SK-N-SH treated with all-trans-retinoic acid at 6 μM for 48 hours (cell line): ENCODE data around the gene RAPH1.

ENCODE experiments used
- ATAC-seq: fragments of 200-7000 bp; cut with Tn5 transposase; 3 replicates; pipeline ENCODE4 v1.9.1; 2020; ENCODE audit warnings: mild to moderate bottlenecking, moderate library complexity
- BACH2 ChIP-seq: fragments of 250-450 bp; sonication (Bioruptor Pico); IDR thresholded peaks from 2 replicates; pipeline ENCODE4 v1.9.0; 2021; ENCODE audit warnings: mild to moderate bottlenecking, borderline replicate concordance
- CSDC2 ChIP-seq: fragments of 250-450 bp; sonication (Bioruptor Pico); IDR thresholded peaks from 2 replicates; pipeline ENCODE4 v1.5.0; 2020; ENCODE audit warnings: mild to moderate bottlenecking, moderate library complexity
- CSRNP3 ChIP-seq: fragments of 250-450 bp; sonication (Bioruptor Pico); IDR thresholded peaks from 2 replicates; pipeline ENCODE4 v1.5.1; 2021; ENCODE audit warnings: mild to moderate bottlenecking, moderate library complexity
- ESRRG ChIP-seq: fragments of 250-450 bp; sonication (Bioruptor Pico); IDR thresholded peaks from 2 replicates; pipeline ENCODE4 v1.6.1; 2021; ENCODE audit warnings: mild to moderate bottlenecking
- GLIS3 ChIP-seq: fragments of 250-450 bp; sonication (Bioruptor Pico); IDR thresholded peaks from 2 replicates; pipeline ENCODE4 v1.5.0; 2020; ENCODE audit warnings: mild to moderate bottlenecking, moderate library complexity
- ISL1 ChIP-seq: fragments of 250-450 bp; sonication (Bioruptor Pico); IDR thresholded peaks from 2 replicates; pipeline ENCODE4 v2.1.2; 2022; ENCODE audit warnings: mild to moderate bottlenecking, moderate library complexity
- OSR1 ChIP-seq: fragments of 250-450 bp; sonication (Bioruptor Pico); IDR thresholded peaks from 2 replicates; pipeline ENCODE4 v1.8.0; 2022; ENCODE audit warnings: moderate library complexity, mild to moderate bottlenecking, inconsistent platforms
- PATZ1 ChIP-seq: fragments of 250-450 bp; sonication (Bioruptor Pico); IDR thresholded peaks from 2 replicates; pipeline ENCODE4 v1.8.0; 2020; ENCODE audit warnings: mild to moderate bottlenecking, moderate library complexity, borderline replicate concordance
- POU6F1 ChIP-seq: fragments of 250-450 bp; sonication (Bioruptor Pico); IDR thresholded peaks from 2 replicates; pipeline ENCODE4 v1.8.0; 2021; ENCODE audit warnings: low read depth, mild to moderate bottlenecking, moderate library complexity, borderline replicate concordance
- PPARA ChIP-seq: fragments of 250-450 bp; sonication (Bioruptor Pico); IDR thresholded peaks from 2 replicates; pipeline ENCODE4 v1.5.0; 2020; ENCODE audit warnings: mild to moderate bottlenecking, borderline replicate concordance
- RARB ChIP-seq: fragments of 250-450 bp; sonication (Bioruptor Pico); IDR thresholded peaks from 2 replicates; pipeline ENCODE4 v1.8.0; 2021; ENCODE audit warnings: mild to moderate bottlenecking, moderate library complexity
- SNAI2 ChIP-seq: fragments of 250-450 bp; sonication (Bioruptor Pico); IDR thresholded peaks from 2 replicates; pipeline ENCODE4 v1.5.0; 2020; ENCODE audit warnings: mild to moderate bottlenecking, moderate library complexity
- TCF4 ChIP-seq: fragments of 250-450 bp; sonication (Bioruptor Pico); IDR thresholded peaks from 2 replicates; pipeline ENCODE4 v1.8.0; 2021; ENCODE audit warnings: mild to moderate bottlenecking, moderate library complexity, borderline replicate concordance
- TOX ChIP-seq: fragments of 250-450 bp; sonication (Bioruptor Pico); IDR thresholded peaks from 2 replicates; pipeline ENCODE4 v1.8.0; 2021; ENCODE audit warnings: mild to moderate bottlenecking, moderate library complexity, borderline replicate concordance
- TSHZ2 ChIP-seq: fragments of 250-450 bp; sonication (Bioruptor Pico); IDR thresholded peaks from 2 replicates; pipeline ENCODE4 v1.5.0; 2020; ENCODE audit warnings: mild to moderate bottlenecking, moderate library complexity
- ZC3H10 ChIP-seq: fragments of 250-450 bp; sonication (Bioruptor Pico); IDR thresholded peaks from 2 replicates; pipeline ENCODE4 v1.5.1; 2021; ENCODE audit warnings: mild to moderate bottlenecking, moderate library complexity
- ZFP30 ChIP-seq: fragments of 450-650 bp; formaldehyde crosslinking; IDR thresholded peaks from 2 replicates; pipeline ENCODE4 v1.5.0; 2022; ENCODE audit warnings: mild to moderate bottlenecking, moderate library complexity
- ZNF565 ChIP-seq: fragments of 450-650 bp; formaldehyde crosslinking; conservative IDR thresholded peaks from 2 replicates; pipeline ENCODE4 v1.5.0; 2020; ENCODE audit warnings: low read depth, mild to moderate bottlenecking, moderate library complexity
- ZNF70 ChIP-seq: fragments of 450-650 bp; formaldehyde crosslinking; IDR thresholded peaks from 2 replicates; pipeline ENCODE4 v1.5.0; 2020; ENCODE audit warnings: mild to moderate bottlenecking, moderate library complexity
- ZNF8 ChIP-seq: fragments of 450-650 bp; formaldehyde crosslinking; IDR thresholded peaks from 2 replicates; pipeline ENCODE4 v1.5.0; 2020; ENCODE audit warnings: mild to moderate bottlenecking, moderate library complexity

Gene RAPH1

GRCh38 chr2:203444738-203445137 is 90.4 kb downstream of the RAPH1 start:
- TF ChIP-seq BACH2 (CRISPR knock-in tag) (no peak), ISL1 (no peak), TSHZ2 (CRISPR knock-in tag) (no peak), ZNF8 (CRISPR knock-in tag) (no peak), CSDC2 (CRISPR knock-in tag) (no peak)
- ATAC-seq, result no peak

GRCh38 chr2:203442463-203442862 is 92.6 kb downstream of the RAPH1 start:
- ATAC-seq, result no peak

GRCh38 chr2:203441463-203441862 is 93.6 kb downstream of the RAPH1 start:
- no peak for TF ChIP-seq ISL1
- no peak for TF ChIP-seq ZNF8 (CRISPR knock-in tag)
- no peak for TF ChIP-seq TOX (CRISPR knock-in tag)
- no peak for TF ChIP-seq PATZ1
- no peak for TF ChIP-seq ZC3H10 (CRISPR knock-in tag)
- TF ChIP-seq ZFP30 (CRISPR knock-in tag), result no peak
- no peak for TF ChIP-seq GLIS3 (CRISPR knock-in tag)
- TF ChIP-seq ZNF70 (CRISPR knock-in tag), result no peak
- no peak for TF ChIP-seq RARB (CRISPR knock-in tag)
- no peak for ATAC-seq

More at GRCh38 chr2:203442463-203442862, 92.6 kb downstream of the RAPH1 start:
- TF ChIP-seq OSR1 (CRISPR knock-in tag) (no peak), PPARA (CRISPR knock-in tag) (no peak), ZC3H10 (CRISPR knock-in tag) (no peak), POU6F1 (CRISPR knock-in tag) (no peak), ISL1 (no peak), RARB (CRISPR knock-in tag) (no peak), ZNF565 (CRISPR knock-in tag) (no peak), TOX (CRISPR knock-in tag) (no peak), CSRNP3 (CRISPR knock-in tag) (no peak), ZNF8 (CRISPR knock-in tag) (no peak), BACH2 (CRISPR knock-in tag) (no peak), TCF4 (CRISPR knock-in tag) (no peak)

GRCh38 chr2:203440671-203441070 is 94.4 kb downstream of the RAPH1 start:
- TF ChIP-seq TOX (CRISPR knock-in tag), result no peak
- no peak for TF ChIP-seq ESRRG
- no peak for TF ChIP-seq TSHZ2 (CRISPR knock-in tag)
- TF ChIP-seq BACH2 (CRISPR knock-in tag), result no peak
- no peak for TF ChIP-seq RARB (CRISPR knock-in tag)
- no peak for TF ChIP-seq PPARA (CRISPR knock-in tag)
- no peak for TF ChIP-seq POU6F1 (CRISPR knock-in tag)
- TF ChIP-seq ISL1, result no peak
- no peak for TF ChIP-seq SNAI2
- TF ChIP-seq ZNF70 (CRISPR knock-in tag), result no peak
- TF ChIP-seq PATZ1, result no peak
- TF ChIP-seq GLIS3 (CRISPR knock-in tag), result no peak
- ATAC-seq, result no peak
